Stimulated activated naive CD4-positive, alpha-beta T cell (primary cell): ENCODE data around the gene MTHFR.
A peak's percentile ranks its signal among the peaks of the same experiment; 100 is the strongest.

Experiments used
- DNase-seq, 6 experiments: peaks; one replicate each; lab custom pipeline; 2025; lab: John Stamatoyannopoulos, UW

Gene MTHFR

GRCh38 chr1:11780380-11781147, 25.2 kb downstream of the MTHFR start:
- DNase-seq: no peak

- no peak for DNase-seq
These were observed 25.9 kb downstream of the MTHFR start for GRCh38 chr1:11779715-11780379.

- DNase-seq: no peak
These were observed 26.7 kb downstream of the MTHFR start for GRCh38 chr1:11778844-11779623.

- DNase-seq: no peak
These were observed 27.4 kb downstream of the MTHFR start for GRCh38 chr1:11778336-11778735.

- no peak for DNase-seq
These were observed 28.0 kb downstream of the MTHFR start for GRCh38 chr1:11777658-11778322.

- no peak for DNase-seq
These were observed 31.0 kb downstream of the MTHFR start for GRCh38 chr1:11774753-11775152.

- no peak for DNase-seq
These were observed 33.3 kb downstream of the MTHFR start for GRCh38 chr1:11772458-11772857.

GRCh38 chr1:11771481-11772043, 34.2 kb downstream of the MTHFR start:
- no peak for DNase-seq

GRCh38 chr1:11770011-11770410, 35.8 kb downstream of the MTHFR start:
- DNase-seq: no peak

- no peak for DNase-seq
These were observed 36.5 kb downstream of the MTHFR start for GRCh38 chr1:11769274-11769673.

- no peak for DNase-seq
These were observed 36.9 kb downstream of the MTHFR start for GRCh38 chr1:11768821-11769220.

- no peak for DNase-seq
These were observed 37.7 kb downstream of the MTHFR start for GRCh38 chr1:11767922-11768704.

GRCh38 chr1:11766429-11766776, 39.4 kb downstream of the MTHFR start:
- no peak for DNase-seq

GRCh38 chr1:11765661-11766428, 39.9 kb downstream of the MTHFR start:
- no peak for DNase-seq

- no peak for DNase-seq
These were observed 41.2 kb downstream of the MTHFR start for GRCh38 chr1:11764519-11764918.

- no peak for DNase-seq
These were observed 41.6 kb downstream of the MTHFR start for GRCh38 chr1:11764115-11764514.

GRCh38 chr1:11761988-11762406, 43.8 kb downstream of the MTHFR start, which contains the start of gene C1orf167:
C1orf167 (plus strand) TSS chr1:11762193; CDS start chr1:11764401, 2,208 bp downstream.
- peak in 3 of 6 experiments; percentile 8 to 15 (median 11) for DNase-seq

GRCh38 chr1:11761285-11761684, 44.5 kb downstream of the MTHFR start:
- DNase-seq: no peak

- DNase-seq: no peak
These were observed 46.0 kb downstream of the MTHFR start for GRCh38 chr1:11759791-11760190.

- no peak for DNase-seq
These were observed 48.7 kb downstream of the MTHFR start for GRCh38 chr1:11757047-11757446.
